ENCODE measurements around the gene EIF3D. TPM values are rescaled to one million over a fixed set of nuclear protein-coding genes. Genes with fewer than 3 reads are reported as not detected.

The EIF3D gene
- total and polyA plus RNA-seq, 2 of the 13 experiments (the other 11 are each of a cell fraction or from before 2014, with no cell fraction given) = 118 to 274 TPM

GRCh38 chr22:36506637-36507517, 22.1 kb downstream of the EIF3D start, which contains the start of gene FOXRED2 (continued):
- TF ChIP-seq ZNF142 (CRISPR knock-in tag; IDR thresholded peaks at IDR 0.05) (peak; percentile 89), TFDP2 (CRISPR knock-in tag; IDR thresholded peaks at IDR 0.05) (peak; percentile 96), ZNF572 (CRISPR knock-in tag; IDR thresholded peaks at IDR 0.05) (no peak; the same call in 1 of the 2 replicates), ZNF136 (CRISPR knock-in tag; IDR thresholded peaks at IDR 0.05; ENCODE audit: low read depth) (peak; percentile 55; the same call in 1 of the 2 replicates), ZNF20 (CRISPR knock-in tag; IDR thresholded peaks at IDR 0.05) (0 out of 2 replicates have a peak, but pooled peaks have one; percentile 44), ZNF850 (CRISPR knock-in tag; conservative IDR thresholded peaks at IDR 0.05) (no peak; the same call in 1 of the 2 replicates), BCL3 (CRISPR knock-in tag; IDR thresholded peaks at IDR 0.05) (peak; percentile 99), ZNF687 (CRISPR knock-in tag; IDR thresholded peaks at IDR 0.05) (peak; percentile 99), HOXA7 (CRISPR knock-in tag; IDR thresholded peaks at IDR 0.05) (no peak; the same call in 1 of the 2 replicates), ZBTB49 (CRISPR knock-in tag; IDR thresholded peaks at IDR 0.05; ENCODE audit: borderline replicate concordance) (no peak), HNF4A (CRISPR knock-in tag; IDR thresholded peaks at IDR 0.05) (no peak; the same call in 1 of the 2 replicates)
